ENCODE data around the gene SLC9A9. TPM values are rescaled to one million over a fixed set of nuclear protein-coding genes. Genes with fewer than 3 reads are reported as not detected.

SLC9A9 gene
- total and polyA plus RNA-seq, 2 of the 8 experiments (the other 6 are each of a cell fraction or from before 2014, with no cell fraction given) = 0.48 to 1.1 TPM

DNA sequence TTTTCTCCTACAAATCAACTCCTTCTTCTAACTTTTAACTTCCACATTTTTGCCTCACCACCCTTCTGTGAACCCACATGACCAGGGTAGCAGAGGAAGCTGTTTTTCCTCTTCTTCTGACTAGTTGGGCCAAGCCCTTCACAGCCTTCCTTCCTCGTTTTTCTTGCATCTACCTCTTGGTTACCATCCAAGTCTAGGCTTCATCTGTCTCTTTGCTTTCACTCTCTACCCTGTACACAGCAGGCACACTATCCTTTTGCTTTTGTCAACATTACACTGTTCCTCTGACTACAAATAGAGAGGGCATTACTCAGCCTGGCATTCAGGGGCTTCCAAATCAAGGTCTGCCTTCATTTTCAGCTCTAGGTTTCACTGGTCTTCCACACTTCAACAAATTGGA is 22.0 kb downstream of the SLC9A9 start (continued):
- TF ChIP-seq, protein P1, sequence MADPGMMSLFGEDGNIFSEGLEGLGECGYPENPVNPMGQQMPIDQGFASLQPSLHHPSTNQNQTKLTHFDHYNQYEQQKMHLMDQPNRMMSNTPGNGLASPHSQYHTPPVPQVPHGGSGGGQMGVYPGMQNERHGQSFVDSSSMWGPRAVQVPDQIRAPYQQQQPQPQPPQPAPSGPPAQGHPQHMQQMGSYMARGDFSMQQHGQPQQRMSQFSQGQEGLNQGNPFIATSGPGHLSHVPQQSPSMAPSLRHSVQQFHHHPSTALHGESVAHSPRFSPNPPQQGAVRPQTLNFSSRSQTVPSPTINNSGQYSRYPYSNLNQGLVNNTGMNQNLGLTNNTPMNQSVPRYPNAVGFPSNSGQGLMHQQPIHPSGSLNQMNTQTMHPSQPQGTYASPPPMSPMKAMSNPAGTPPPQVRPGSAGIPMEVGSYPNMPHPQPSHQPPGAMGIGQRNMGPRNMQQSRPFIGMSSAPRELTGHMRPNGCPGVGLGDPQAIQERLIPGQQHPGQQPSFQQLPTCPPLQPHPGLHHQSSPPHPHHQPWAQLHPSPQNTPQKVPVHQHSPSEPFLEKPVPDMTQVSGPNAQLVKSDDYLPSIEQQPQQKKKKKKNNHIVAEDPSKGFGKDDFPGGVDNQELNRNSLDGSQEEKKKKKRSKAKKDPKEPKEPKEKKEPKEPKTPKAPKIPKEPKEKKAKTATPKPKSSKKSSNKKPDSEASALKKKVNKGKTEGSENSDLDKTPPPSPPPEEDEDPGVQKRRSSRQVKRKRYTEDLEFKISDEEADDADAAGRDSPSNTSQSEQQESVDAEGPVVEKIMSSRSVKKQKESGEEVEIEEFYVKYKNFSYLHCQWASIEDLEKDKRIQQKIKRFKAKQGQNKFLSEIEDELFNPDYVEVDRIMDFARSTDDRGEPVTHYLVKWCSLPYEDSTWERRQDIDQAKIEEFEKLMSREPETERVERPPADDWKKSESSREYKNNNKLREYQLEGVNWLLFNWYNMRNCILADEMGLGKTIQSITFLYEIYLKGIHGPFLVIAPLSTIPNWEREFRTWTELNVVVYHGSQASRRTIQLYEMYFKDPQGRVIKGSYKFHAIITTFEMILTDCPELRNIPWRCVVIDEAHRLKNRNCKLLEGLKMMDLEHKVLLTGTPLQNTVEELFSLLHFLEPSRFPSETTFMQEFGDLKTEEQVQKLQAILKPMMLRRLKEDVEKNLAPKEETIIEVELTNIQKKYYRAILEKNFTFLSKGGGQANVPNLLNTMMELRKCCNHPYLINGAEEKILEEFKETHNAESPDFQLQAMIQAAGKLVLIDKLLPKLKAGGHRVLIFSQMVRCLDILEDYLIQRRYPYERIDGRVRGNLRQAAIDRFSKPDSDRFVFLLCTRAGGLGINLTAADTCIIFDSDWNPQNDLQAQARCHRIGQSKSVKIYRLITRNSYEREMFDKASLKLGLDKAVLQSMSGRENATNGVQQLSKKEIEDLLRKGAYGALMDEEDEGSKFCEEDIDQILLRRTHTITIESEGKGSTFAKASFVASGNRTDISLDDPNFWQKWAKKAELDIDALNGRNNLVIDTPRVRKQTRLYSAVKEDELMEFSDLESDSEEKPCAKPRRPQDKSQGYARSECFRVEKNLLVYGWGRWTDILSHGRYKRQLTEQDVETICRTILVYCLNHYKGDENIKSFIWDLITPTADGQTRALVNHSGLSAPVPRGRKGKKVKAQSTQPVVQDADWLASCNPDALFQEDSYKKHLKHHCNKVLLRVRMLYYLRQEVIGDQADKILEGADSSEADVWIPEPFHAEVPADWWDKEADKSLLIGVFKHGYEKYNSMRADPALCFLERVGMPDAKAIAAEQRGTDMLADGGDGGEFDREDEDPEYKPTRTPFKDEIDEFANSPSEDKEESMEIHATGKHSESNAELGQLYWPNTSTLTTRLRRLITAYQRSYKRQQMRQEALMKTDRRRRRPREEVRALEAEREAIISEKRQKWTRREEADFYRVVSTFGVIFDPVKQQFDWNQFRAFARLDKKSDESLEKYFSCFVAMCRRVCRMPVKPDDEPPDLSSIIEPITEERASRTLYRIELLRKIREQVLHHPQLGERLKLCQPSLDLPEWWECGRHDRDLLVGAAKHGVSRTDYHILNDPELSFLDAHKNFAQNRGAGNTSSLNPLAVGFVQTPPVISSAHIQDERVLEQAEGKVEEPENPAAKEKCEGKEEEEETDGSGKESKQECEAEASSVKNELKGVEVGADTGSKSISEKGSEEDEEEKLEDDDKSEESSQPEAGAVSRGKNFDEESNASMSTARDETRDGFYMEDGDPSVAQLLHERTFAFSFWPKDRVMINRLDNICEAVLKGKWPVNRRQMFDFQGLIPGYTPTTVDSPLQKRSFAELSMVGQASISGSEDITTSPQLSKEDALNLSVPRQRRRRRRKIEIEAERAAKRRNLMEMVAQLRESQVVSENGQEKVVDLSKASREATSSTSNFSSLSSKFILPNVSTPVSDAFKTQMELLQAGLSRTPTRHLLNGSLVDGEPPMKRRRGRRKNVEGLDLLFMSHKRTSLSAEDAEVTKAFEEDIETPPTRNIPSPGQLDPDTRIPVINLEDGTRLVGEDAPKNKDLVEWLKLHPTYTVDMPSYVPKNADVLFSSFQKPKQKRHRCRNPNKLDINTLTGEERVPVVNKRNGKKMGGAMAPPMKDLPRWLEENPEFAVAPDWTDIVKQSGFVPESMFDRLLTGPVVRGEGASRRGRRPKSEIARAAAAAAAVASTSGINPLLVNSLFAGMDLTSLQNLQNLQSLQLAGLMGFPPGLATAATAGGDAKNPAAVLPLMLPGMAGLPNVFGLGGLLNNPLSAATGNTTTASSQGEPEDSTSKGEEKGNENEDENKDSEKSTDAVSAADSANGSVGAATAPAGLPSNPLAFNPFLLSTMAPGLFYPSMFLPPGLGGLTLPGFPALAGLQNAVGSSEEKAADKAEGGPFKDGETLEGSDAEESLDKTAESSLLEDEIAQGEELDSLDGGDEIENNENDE (IDR thresholded peaks at IDR 0.05; ENCODE audit: insufficient replicate concordance, low read length) = no peak
- TF ChIP-seq POLR2A (IDR thresholded peaks at IDR 0.05; ENCODE audit: control extremely low read depth in 1 of 2, low read depth in 2 of 2, low read length in 2 of 2) (no peak), SIX5 (IDR thresholded peaks at IDR 0.05; ENCODE audit: low read depth, low read length) (no peak), CBX8 (IDR thresholded peaks at IDR 0.05; ENCODE audit: borderline replicate concordance, low read depth, low read length) (no peak)
